ENCODE measurements around the gene ZSWIM3.

DNA sequence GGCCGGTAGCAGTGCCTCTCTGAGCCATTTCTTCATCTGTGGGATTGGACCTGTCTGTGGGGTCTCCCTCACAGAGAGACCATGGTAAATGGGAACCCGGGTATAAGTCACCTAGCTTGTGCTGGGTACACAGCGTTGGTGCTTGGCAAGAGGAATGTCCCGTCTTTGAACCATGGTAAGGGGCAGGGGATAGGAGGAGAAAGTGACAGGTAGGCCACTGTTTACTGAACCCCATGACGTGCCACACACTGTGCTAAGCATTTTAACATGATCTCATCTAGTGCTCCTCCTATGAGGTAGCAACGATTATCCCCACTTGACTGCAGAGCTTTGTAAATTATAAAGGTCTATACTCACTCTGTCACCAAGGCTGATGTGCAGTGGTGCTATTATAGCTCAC is 29.7 kb upstream of the ZSWIM3 start:
- TF ChIP-seq, protein P1, sequence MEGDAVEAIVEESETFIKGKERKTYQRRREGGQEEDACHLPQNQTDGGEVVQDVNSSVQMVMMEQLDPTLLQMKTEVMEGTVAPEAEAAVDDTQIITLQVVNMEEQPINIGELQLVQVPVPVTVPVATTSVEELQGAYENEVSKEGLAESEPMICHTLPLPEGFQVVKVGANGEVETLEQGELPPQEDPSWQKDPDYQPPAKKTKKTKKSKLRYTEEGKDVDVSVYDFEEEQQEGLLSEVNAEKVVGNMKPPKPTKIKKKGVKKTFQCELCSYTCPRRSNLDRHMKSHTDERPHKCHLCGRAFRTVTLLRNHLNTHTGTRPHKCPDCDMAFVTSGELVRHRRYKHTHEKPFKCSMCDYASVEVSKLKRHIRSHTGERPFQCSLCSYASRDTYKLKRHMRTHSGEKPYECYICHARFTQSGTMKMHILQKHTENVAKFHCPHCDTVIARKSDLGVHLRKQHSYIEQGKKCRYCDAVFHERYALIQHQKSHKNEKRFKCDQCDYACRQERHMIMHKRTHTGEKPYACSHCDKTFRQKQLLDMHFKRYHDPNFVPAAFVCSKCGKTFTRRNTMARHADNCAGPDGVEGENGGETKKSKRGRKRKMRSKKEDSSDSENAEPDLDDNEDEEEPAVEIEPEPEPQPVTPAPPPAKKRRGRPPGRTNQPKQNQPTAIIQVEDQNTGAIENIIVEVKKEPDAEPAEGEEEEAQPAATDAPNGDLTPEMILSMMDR (IDR thresholded peaks at IDR 0.05): no peak
- TF ChIP-seq POLR2A (IDR thresholded peaks at IDR 0.05): no peak
